ENCODE results near the gene MYD88. TPM values are rescaled to one million over a fixed set of nuclear protein-coding genes. Genes with fewer than 3 reads are reported as not detected.

MYD88 gene
- total and polyA plus RNA-seq, 2 donors from 2014 or later: 20.8 to 34.5 TPM

GRCh38 chr3:38152609-38153008, 14.1 kb downstream of the MYD88 start:
- no peaks in the 10 kb centered on the region for H3K36me3 ChIP-seq (ENCODE audit: control insufficient read depth in 2 of 3, insufficient read depth in 3 of 3, low read length in 3 of 3)
- TF ChIP-seq, protein P1, sequence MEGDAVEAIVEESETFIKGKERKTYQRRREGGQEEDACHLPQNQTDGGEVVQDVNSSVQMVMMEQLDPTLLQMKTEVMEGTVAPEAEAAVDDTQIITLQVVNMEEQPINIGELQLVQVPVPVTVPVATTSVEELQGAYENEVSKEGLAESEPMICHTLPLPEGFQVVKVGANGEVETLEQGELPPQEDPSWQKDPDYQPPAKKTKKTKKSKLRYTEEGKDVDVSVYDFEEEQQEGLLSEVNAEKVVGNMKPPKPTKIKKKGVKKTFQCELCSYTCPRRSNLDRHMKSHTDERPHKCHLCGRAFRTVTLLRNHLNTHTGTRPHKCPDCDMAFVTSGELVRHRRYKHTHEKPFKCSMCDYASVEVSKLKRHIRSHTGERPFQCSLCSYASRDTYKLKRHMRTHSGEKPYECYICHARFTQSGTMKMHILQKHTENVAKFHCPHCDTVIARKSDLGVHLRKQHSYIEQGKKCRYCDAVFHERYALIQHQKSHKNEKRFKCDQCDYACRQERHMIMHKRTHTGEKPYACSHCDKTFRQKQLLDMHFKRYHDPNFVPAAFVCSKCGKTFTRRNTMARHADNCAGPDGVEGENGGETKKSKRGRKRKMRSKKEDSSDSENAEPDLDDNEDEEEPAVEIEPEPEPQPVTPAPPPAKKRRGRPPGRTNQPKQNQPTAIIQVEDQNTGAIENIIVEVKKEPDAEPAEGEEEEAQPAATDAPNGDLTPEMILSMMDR (IDR thresholded peaks at IDR 0.05; ENCODE audit: borderline replicate concordance, extremely low read depth, insufficient read depth): no peak
- H3K27ac ChIP-seq (ENCODE audit: low read depth in 2 of 2, low read length in 2 of 2): no peak overlapping the region
- FAIRE-seq (no peak), DNase-seq (no peak)
- intact Hi-C loops (cut with DNase I): no loop called here
- H3K27me3 ChIP-seq (ENCODE audit: control insufficient read depth, insufficient read depth, low read length): no peaks in the 10 kb centered on the region
- H3K9me3 ChIP-seq (ENCODE audit: control insufficient read depth in 2 of 3, insufficient read depth in 1 of 3, low read length in 3 of 3): no peaks in the 10 kb centered on the region
- no peak overlapping the region for H3K9ac ChIP-seq (ENCODE audit: low read length in 3 of 3)
- no peak overlapping the region for H3K4me3 ChIP-seq (ENCODE audit: low read length in 3 of 3)
- peaks cover 0 to 5% (median 0%) of the 10 kb centered on the region in 3 donors for H3K4me1 ChIP-seq (ENCODE audit: control insufficient read depth in 2 of 3, insufficient read depth in 2 of 3, low read depth in 1 of 3, low read length in 3 of 3)

DNA sequence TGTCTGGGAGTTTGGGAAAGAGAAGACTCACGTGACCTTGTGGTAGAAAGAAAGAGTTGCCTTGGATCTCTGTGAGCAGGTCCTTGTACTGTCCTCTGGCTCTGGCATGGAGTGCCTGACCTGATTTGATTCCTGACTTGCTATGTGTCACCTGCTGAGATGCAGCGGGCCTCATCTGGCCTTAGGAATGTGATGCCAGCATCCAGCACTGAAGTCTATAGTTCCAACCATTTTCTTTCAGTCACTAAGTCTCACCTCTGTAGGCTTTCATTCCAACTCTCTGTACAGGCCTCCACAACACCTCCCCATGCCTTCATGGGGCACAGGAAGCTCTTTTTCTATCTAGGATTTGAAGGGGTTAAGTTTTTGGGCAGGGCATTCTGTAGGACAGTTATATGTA, 14.8 kb downstream of the MYD88 start:
- no peak overlapping the region for H3K27ac ChIP-seq (ENCODE audit: low read depth in 2 of 2, low read length in 2 of 2)

GRCh38 chr3:38154033-38154494, 15.6 kb downstream of the MYD88 start:
- Histone ChIP-seq H3K9ac (ENCODE audit: low read length in 3 of 3) (no peak overlapping the region), H3K27me3 (ENCODE audit: control insufficient read depth, insufficient read depth, low read length) (no peaks in the 10 kb centered on the region), H3K36me3 (ENCODE audit: control insufficient read depth in 2 of 3, insufficient read depth in 3 of 3, low read length in 3 of 3) (no peaks in the 10 kb centered on the region), H3K4me3 (ENCODE audit: low read length in 3 of 3) (no peak overlapping the region), H3K4me1 (ENCODE audit: control insufficient read depth in 2 of 3, insufficient read depth in 2 of 3, low read depth in 1 of 3, low read length in 3 of 3) (peaks cover 0 to 5% (median 0%) of the 10 kb centered on the region in 3 donors), H3K9me3 (ENCODE audit: control insufficient read depth in 2 of 3, insufficient read depth in 1 of 3, low read length in 3 of 3) (no peaks in the 10 kb centered on the region), H3K27ac (ENCODE audit: low read depth in 2 of 2, low read length in 2 of 2) (peak overlapping the region in 1 of 2 donors; percentile 65)
- intact Hi-C loops (cut with DNase I): no loop called here
- TF ChIP-seq, protein P1 (IDR thresholded peaks at IDR 0.05; ENCODE audit: borderline replicate concordance, extremely low read depth, insufficient read depth): no peak
- DNase-seq (no peak), FAIRE-seq (no peak)

More for the DNA sequence above, 14.8 kb downstream of the MYD88 start:
- DNase-seq (no peak), FAIRE-seq (no peak)
- no peak overlapping the region for H3K4me3 ChIP-seq (ENCODE audit: low read length in 3 of 3)
- H3K4me1 ChIP-seq (ENCODE audit: control insufficient read depth in 2 of 3, insufficient read depth in 2 of 3, low read depth in 1 of 3, low read length in 3 of 3): peaks cover 0 to 5% (median 0%) of the 10 kb centered on the region in 3 donors
- no peak overlapping the region for H3K9ac ChIP-seq (ENCODE audit: low read length in 3 of 3)
- no peaks in the 10 kb centered on the region for H3K36me3 ChIP-seq (ENCODE audit: control insufficient read depth in 2 of 3, insufficient read depth in 3 of 3, low read length in 3 of 3)
- TF ChIP-seq, protein P1 (IDR thresholded peaks at IDR 0.05; ENCODE audit: borderline replicate concordance, extremely low read depth, insufficient read depth): no peak
- intact Hi-C loops (cut with DNase I): no loop called here
- no peaks in the 10 kb centered on the region for H3K9me3 ChIP-seq (ENCODE audit: control insufficient read depth in 2 of 3, insufficient read depth in 1 of 3, low read length in 3 of 3)
- no peaks in the 10 kb centered on the region for H3K27me3 ChIP-seq (ENCODE audit: control insufficient read depth, insufficient read depth, low read length)

All from kidney (tissue), 14 donors.